ENCODE data around the gene IPPK. TPM values are rescaled to one million over a fixed set of nuclear protein-coding genes. Genes with fewer than 3 reads are reported as not detected.

Gene IPPK
- total and polyA plus RNA-seq, 8 donors, result 1.9 to 6.5 (median 3.1) TPM

GRCh38 chr9:92704528-92704927 lies 34.6 kb upstream of the IPPK start:
- Histone ChIP-seq H3K9me3 (no peaks in the 10 kb centered on the region), H3K36me3 (no peaks in the 10 kb centered on the region), H3K4me1 (no peaks in the 10 kb centered on the region), H3K27ac (no peak overlapping the region), H3K27me3 (no peaks in the 10 kb centered on the region), H3K4me3 (no peak overlapping the region)
- no peak for FAIRE-seq
- DNase-seq, result no peak
- TF ChIP-seq CTCF (IDR thresholded peaks at IDR 0.05), result no peak
- intact Hi-C loops (cut with DNase I), result no loop called here
- ATAC-seq, result no peak
- 78 to 94% methylated on average over 2 of the region's 2 CpGs for WGBS, 2 donors

- no peaks in the 10 kb centered on the region for H3K36me3 ChIP-seq
- ATAC-seq, result no peak
- H3K27me3 ChIP-seq, result no peaks in the 10 kb centered on the region
- no peak for FAIRE-seq
- TF ChIP-seq CTCF (IDR thresholded peaks at IDR 0.05), result no peak
- H3K4me1 ChIP-seq, result no peaks in the 10 kb centered on the region
- no peak for DNase-seq
- H3K4me3 ChIP-seq, result no peak overlapping the region
- H3K27ac ChIP-seq, result no peak overlapping the region
- no peaks in the 10 kb centered on the region for H3K9me3 ChIP-seq
- 56 to 61% methylated on average over 1 of the region's 1 CpG for WGBS, 2 donors
- intact Hi-C loops (cut with DNase I), result no loop called here
Measured at GRCh38 chr9:92696619-92697018, 26.7 kb upstream of the IPPK start.

DNA sequence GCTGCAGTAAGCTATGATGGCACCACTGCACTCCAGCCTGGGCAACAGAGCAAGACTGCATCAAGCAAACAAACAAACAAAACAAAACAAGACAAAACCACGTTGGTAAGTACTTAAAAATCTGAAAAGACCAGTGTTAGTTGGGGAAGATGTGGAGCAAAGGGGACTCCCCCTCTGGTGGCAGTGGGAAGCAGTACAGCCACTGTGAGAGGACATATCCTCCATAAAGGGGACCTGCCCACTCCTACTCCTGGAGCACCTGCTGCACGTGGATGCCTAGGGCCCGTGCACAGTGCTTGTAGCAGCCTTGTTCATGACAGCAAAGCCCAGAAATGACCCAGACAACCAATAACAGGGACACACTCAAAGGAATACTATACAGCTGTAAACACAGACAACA lies 17.0 kb upstream of the IPPK start:
- WGBS, 2 donors, result 51 to 66% methylated on average over 3 of the region's 3 CpGs
- Histone ChIP-seq H3K9me3 (no peaks in the 10 kb centered on the region), H3K4me3 (no peak overlapping the region), H3K27ac (no peak overlapping the region), H3K27me3 (no peaks in the 10 kb centered on the region), H3K36me3 (no peaks in the 10 kb centered on the region), H3K4me1 (no peaks in the 10 kb centered on the region)
- intact Hi-C loops (cut with DNase I), result no loop called here
- no peak for TF ChIP-seq CTCF (IDR thresholded peaks at IDR 0.05)
- FAIRE-seq (no peak), DNase-seq (no peak), ATAC-seq (no peak)

- DNase-seq (no peak), FAIRE-seq (no peak), ATAC-seq (no peak)
- WGBS, 2 donors, result 84 to 88% methylated on average over 5 of the region's 5 CpGs
- intact Hi-C loops (cut with DNase I), result no loop called here
- no peaks in the 10 kb centered on the region for H3K9me3 ChIP-seq
- no peak overlapping the region for H3K4me3 ChIP-seq
- H3K4me1 ChIP-seq, result no peaks in the 10 kb centered on the region
- no peak for TF ChIP-seq CTCF (IDR thresholded peaks at IDR 0.05)
- no peak overlapping the region for H3K27ac ChIP-seq
- no peaks in the 10 kb centered on the region for H3K36me3 ChIP-seq
- H3K27me3 ChIP-seq, result no peaks in the 10 kb centered on the region
Measured at GRCh38 chr9:92685022-92685421, 15.1 kb upstream of the IPPK start.

- intact Hi-C loops (cut with DNase I), result no loop called here
- ATAC-seq, result no peak
- DNase-seq, result no peak
- WGBS, 2 donors, result 91 to 98% methylated on average over 6 to 8 of the region's 8 CpGs
- Histone ChIP-seq H3K27ac (no peak overlapping the region), H3K27me3 (no peaks in the 10 kb centered on the region), H3K4me3 (no peak overlapping the region), H3K9me3 (no peaks in the 10 kb centered on the region), H3K4me1 (no peaks in the 10 kb centered on the region), H3K36me3 (no peaks in the 10 kb centered on the region)
- FAIRE-seq, result no peak
- no peak for TF ChIP-seq CTCF (IDR thresholded peaks at IDR 0.05)
Measured at GRCh38 chr9:92682269-92682668, 12.3 kb upstream of the IPPK start.
